Lung (tissue), 12 donors: ENCODE results near the gene KMT5C. TPM values are rescaled to one million over a fixed set of nuclear protein-coding genes. Genes with fewer than 3 reads are reported as not detected.

ENCODE experiments used
- ATAC-seq: fragments of 200-7000 bp; cut with Tn5 transposase; one replicate; pipeline ENCODE4 v1.9.1; 2020; ENCODE audit warnings: moderate number of reproducible peaks; ENCODE audit not compliant: insufficient read depth, low FRiP score
- DNase-seq, 3 donors: peaks; one replicate each; pipeline ENCODE4 v3.0.0-alpha.2; 2013 to 2017
- H3K27ac ChIP-seq, 2 donors: one replicate each; pipeline ENCODE4 v1.5.1; 2013; ENCODE audit warnings: mild to moderate bottlenecking in 2 of 2, moderate library complexity in 2 of 2, control low read depth in 1 of 2, inconsistent platforms in 1 of 2, low read depth in 1 of 2, low read length in 1 of 2
- H3K27me3 ChIP-seq, 3 donors: one replicate each; pipeline ENCODE4 v1.5.1; 2013; ENCODE audit warnings: low read length in 2 of 3; ENCODE audit not compliant: control insufficient read depth in 3 of 3, insufficient read depth in 3 of 3
- H3K36me3 ChIP-seq, 4 donors: one replicate each; pipeline ENCODE4 v1.5.1; 2013; ENCODE audit warnings: low read length in 4 of 4, mild to moderate bottlenecking in 1 of 4, moderate library complexity in 1 of 4; ENCODE audit not compliant: control insufficient read depth in 4 of 4, insufficient read depth in 4 of 4
- H3K4me1 ChIP-seq, 5 donors: one replicate each; pipeline ENCODE4 v1.5.1; 2013; ENCODE audit warnings: low read length in 5 of 5, mild to moderate bottlenecking in 2 of 5, moderate library complexity in 1 of 5; ENCODE audit not compliant: control insufficient read depth in 5 of 5, insufficient read depth in 5 of 5
- H3K4me3 ChIP-seq: one replicate; pipeline ENCODE4 v1.5.1; 2013; ENCODE audit warnings: mild to moderate bottlenecking, control low read depth, moderate library complexity
- H3K9ac ChIP-seq, 2 donors: one replicate each; pipeline ENCODE4 v1.5.1; 2013; ENCODE audit warnings: low read length in 2 of 2, control low read depth in 1 of 2; ENCODE audit not compliant: insufficient read depth in 1 of 2
- H3K9me3 ChIP-seq, 4 donors: one replicate each; pipeline ENCODE4 v1.5.1; 2013; ENCODE audit warnings: low read length in 3 of 4, mild to moderate bottlenecking in 1 of 4, moderate library complexity in 1 of 4; ENCODE audit not compliant: control insufficient read depth in 4 of 4, insufficient read depth in 3 of 4
- WGBS, 2 donors: extraction: QIAGEN DNeasy Blood & Tissue Kit; methylation state at CpG; one replicate each; pipeline ENCODE4 v1.1.7; 2013; 5-methylcytosine and 5-hydroxymethylcytosine counted together
- polyA plus RNA-seq, 2 donors: library from polyadenylated mRNA; stranded (reverse); fragments of 200-250 nt; gene quantifications; one replicate each; pipeline ENCODE4 v1.2.1, GENCODE V29; 2013
- total RNA-seq, 2 donors: library from RNA; depleted of rRNA in 1 of 2; stranded (reverse); fragments of >200 nt in 1 of 2; gene quantifications; one replicate each; pipeline ENCODE4 v1.2.1, GENCODE V29; 2014 to 2021
- TF ChIP-seq, protein P1 (sequence below): IDR thresholded peaks from 2 replicates; pipeline ENCODE4 v1.5.1; 2012; ENCODE audit warnings: mild to moderate bottlenecking; ENCODE audit errors: control extremely low read depth, extremely low read depth
- donor health status: control.
- donor health status: control.
- donor health status: Bipolar disorder and iron deficiency.
- donor health status: healthy.
- donor health status: DM: yes; HTN: yes; CAD: no.

Gene KMT5C
- total and polyA plus RNA-seq, 4 donors, result 6.7 to 16.5 (median 12.5) TPM

DNA sequence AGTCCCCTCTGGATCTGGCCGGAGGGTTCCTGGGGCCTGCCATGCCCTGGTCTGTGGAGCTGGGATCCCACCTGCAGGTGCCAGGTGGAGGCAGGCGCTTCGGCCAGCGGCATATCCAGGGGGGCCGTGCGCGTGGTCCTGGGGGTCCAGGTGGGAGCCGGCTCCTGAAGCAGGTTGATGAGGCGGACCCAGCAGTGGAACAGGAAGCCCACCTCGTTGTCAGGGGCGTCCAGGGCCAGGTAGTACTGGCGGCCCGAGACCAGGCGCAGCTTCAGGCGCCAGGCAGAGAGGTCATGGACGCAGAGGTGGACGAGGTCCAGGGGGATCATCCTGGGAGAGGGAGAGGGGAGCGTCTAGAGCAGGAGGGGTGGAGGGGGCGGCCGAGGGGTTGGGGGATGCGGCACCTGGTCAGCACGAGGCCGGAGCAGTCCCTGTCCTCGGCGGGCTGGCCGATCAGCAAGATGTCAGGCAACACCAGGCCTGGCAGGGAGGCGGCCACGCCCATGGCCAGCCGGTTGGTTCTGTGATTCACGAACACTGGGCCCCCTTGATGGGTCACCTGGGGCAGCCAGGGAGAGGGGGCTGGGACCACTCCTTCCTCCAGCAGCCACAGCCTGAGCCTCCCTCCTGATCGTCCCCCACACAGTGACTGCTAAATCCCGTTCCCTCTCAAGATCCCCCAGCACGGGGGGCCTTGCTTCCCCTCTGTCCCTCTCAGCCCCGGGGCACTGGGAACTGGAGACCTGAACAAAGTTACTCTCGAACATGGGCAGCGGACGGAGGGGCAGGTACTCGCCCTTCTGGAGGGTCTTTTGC lies 22.7 kb downstream of the KMT5C start:
- H3K9me3 ChIP-seq, result no peaks in the 10 kb centered on the region
- no peaks in the 10 kb centered on the region for H3K27me3 ChIP-seq
- H3K36me3 ChIP-seq, result no peaks in the 10 kb centered on the region
- no peak for DNase-seq
- no peak overlapping the region for H3K27ac ChIP-seq
- no peak overlapping the region for H3K4me3 ChIP-seq
- 69 to 79% methylated on average over 35 to 38 of the region's 38 CpGs for WGBS, 2 donors
- no peak for ATAC-seq
- peaks cover 0 to 2% (median 0%) of the 10 kb centered on the region in 5 donors for H3K4me1 ChIP-seq
- TF ChIP-seq, protein P1, sequence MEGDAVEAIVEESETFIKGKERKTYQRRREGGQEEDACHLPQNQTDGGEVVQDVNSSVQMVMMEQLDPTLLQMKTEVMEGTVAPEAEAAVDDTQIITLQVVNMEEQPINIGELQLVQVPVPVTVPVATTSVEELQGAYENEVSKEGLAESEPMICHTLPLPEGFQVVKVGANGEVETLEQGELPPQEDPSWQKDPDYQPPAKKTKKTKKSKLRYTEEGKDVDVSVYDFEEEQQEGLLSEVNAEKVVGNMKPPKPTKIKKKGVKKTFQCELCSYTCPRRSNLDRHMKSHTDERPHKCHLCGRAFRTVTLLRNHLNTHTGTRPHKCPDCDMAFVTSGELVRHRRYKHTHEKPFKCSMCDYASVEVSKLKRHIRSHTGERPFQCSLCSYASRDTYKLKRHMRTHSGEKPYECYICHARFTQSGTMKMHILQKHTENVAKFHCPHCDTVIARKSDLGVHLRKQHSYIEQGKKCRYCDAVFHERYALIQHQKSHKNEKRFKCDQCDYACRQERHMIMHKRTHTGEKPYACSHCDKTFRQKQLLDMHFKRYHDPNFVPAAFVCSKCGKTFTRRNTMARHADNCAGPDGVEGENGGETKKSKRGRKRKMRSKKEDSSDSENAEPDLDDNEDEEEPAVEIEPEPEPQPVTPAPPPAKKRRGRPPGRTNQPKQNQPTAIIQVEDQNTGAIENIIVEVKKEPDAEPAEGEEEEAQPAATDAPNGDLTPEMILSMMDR, result no peak
- H3K9ac ChIP-seq, result no peak overlapping the region

DNA sequence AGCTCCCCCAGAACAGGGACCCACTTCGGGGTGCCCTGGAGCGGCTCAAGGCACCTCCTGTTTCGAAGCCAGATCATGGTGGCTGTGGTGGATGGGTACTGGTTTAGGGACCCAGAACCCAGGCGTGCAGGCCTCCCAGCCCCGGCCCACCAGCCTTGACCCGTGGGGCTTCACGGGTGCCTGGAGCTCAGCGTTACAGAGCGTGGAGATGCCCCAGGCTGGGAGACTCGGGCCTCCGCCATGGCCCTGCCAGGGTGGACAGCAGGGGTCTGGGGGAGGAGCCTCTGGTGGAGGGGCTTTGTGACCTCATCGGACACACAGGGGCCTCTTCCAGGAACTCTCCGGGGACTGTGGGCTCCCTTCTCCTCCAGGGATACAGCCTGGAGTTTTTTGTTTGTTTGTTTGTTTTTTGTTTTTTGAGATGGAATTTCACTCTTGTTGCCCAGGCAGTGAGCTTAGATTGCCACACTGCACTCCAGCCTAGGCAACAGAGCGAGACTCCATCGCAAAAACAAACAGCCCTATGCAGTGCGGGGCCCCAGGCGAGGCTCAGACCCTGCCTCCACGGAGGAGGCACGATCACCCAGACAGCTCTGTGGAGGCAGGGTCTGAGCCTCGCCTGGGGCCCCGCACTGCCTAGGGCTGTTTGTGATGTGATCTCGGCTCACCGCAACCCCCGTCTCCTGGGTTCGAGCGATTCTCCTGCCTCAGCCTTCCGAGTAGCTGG lies 23.5 kb downstream of the KMT5C start, which contains the start of gene GARIN5B:
GARIN5B (minus strand) TSS at position 271 of the 727 bp plus-strand sequence; CDS start at position 77, 194 bp downstream.
- H3K9ac ChIP-seq, result no peak within 1 kb of the TSS
- TF ChIP-seq, protein P1, result no peak
- H3K9me3 ChIP-seq, result no peaks in the 10 kb centered on the region
- peaks cover 0 to 2% (median 0%) of the 10 kb centered on the region in 3 donors for H3K27me3 ChIP-seq
- WGBS, 2 donors, result 80 to 86% methylated on average over 27 of the region's 27 CpGs
- no peak within 1 kb of the TSS for H3K4me3 ChIP-seq
- peaks cover 0 to 2% (median 0%) of the 10 kb centered on the region in 5 donors for H3K4me1 ChIP-seq
- ATAC-seq (no peak), DNase-seq (no peak)
- H3K27ac ChIP-seq, result no peak within 1 kb of the TSS
- no peaks in the 10 kb centered on the region for H3K36me3 ChIP-seq

DNA sequence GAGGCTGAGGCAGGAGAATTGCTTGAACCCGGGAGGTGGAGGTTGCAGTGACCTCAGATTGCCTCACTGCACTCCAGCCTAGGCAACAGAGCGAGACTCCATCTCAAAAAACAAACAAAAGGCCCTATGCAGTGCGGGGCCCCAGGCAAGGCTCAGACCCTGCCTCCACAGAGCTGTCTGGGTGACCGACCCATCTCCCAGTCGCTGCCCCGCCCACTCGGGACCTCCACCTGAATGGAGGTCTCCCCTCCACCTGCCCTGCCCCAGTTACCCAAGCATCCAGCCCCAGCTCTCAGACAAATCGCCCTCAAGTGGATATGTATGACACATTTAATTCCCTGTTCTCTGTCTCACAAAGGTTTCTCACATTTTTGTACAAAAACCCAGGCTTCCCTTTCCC lies 25.6 kb downstream of the KMT5C start:
- TF ChIP-seq, protein P1, result no peak
- no peaks in the 10 kb centered on the region for H3K36me3 ChIP-seq
- H3K4me1 ChIP-seq, result peaks cover 0 to 11% (median 0%) of the 10 kb centered on the region in 5 donors
- no peak overlapping the region for H3K4me3 ChIP-seq
- H3K27me3 ChIP-seq, result peaks cover 0 to 15% (median 2%) of the 10 kb centered on the region in 3 donors
- no peaks in the 10 kb centered on the region for H3K9me3 ChIP-seq
- 82 to 90% methylated on average over 8 of the region's 8 CpGs for WGBS, 2 donors
- no peak for DNase-seq
- H3K9ac ChIP-seq, result no peak overlapping the region
- no peak overlapping the region for H3K27ac ChIP-seq
- ATAC-seq, result no peak
